Measurements from ENCODE around the gene PHLDA2.

Gene PHLDA2

DNA sequence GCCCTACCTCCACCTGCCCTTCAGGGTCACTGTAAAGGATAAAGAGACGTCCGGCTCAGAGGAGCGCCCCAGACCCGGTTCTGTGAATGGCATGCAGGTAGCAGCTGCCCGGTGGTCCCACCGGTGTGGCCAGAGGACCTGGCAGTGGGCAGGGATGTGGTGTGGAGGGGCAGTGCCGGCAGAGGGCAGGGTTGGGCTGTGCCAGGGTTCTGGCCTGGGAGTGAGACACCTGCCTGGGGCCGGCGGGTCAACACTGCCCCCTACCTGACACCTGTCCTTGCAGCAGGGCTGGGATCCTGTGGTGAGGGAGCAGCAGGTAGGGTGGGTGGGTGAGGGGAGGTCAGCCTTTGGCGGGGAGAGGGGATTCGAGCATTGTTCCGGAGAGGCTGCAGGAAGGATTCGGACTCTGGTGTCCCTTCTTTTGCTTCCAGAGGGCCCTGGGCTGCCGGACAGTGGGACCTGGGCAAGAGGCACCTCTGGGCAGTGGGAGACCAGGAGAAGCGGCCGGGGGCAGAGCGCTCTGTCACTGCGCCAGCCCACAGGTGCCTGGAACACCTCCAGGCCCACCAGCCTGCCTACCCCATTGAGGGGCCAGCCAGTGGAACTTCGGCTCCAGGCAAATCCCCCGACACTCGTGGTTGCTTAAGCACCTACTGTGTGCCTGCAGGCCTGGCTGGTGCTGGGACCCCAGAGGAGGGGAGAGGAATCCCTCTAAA lies 1.6 kb upstream of the PHLDA2 start:
- no peaks in the 10 kb centered on the region for H3K9me3 ChIP-seq
- H3K27me3 ChIP-seq, result peaks cover 68% of the 10 kb centered on the region
- TF ChIP-seq, protein P1, sequence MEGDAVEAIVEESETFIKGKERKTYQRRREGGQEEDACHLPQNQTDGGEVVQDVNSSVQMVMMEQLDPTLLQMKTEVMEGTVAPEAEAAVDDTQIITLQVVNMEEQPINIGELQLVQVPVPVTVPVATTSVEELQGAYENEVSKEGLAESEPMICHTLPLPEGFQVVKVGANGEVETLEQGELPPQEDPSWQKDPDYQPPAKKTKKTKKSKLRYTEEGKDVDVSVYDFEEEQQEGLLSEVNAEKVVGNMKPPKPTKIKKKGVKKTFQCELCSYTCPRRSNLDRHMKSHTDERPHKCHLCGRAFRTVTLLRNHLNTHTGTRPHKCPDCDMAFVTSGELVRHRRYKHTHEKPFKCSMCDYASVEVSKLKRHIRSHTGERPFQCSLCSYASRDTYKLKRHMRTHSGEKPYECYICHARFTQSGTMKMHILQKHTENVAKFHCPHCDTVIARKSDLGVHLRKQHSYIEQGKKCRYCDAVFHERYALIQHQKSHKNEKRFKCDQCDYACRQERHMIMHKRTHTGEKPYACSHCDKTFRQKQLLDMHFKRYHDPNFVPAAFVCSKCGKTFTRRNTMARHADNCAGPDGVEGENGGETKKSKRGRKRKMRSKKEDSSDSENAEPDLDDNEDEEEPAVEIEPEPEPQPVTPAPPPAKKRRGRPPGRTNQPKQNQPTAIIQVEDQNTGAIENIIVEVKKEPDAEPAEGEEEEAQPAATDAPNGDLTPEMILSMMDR (IDR thresholded peaks at IDR 0.05), result peak; percentile 74
- H3K4me3 ChIP-seq (ENCODE audit: low read depth in 1 of 2, low read length in 1 of 2), result peak overlapping the region in 1 of 2 experiments; percentile 52
- peaks cover 28 to 40% of the 10 kb centered on the region in 2 experiments for H3K4me1 ChIP-seq (ENCODE audit: control insufficient read depth in 1 of 2, insufficient read depth in 1 of 2, low read depth in 1 of 2, low read length in 1 of 2)
- H3K27ac ChIP-seq, result no peak overlapping the region
- H3K36me3 ChIP-seq, result no peaks in the 10 kb centered on the region

DNA sequence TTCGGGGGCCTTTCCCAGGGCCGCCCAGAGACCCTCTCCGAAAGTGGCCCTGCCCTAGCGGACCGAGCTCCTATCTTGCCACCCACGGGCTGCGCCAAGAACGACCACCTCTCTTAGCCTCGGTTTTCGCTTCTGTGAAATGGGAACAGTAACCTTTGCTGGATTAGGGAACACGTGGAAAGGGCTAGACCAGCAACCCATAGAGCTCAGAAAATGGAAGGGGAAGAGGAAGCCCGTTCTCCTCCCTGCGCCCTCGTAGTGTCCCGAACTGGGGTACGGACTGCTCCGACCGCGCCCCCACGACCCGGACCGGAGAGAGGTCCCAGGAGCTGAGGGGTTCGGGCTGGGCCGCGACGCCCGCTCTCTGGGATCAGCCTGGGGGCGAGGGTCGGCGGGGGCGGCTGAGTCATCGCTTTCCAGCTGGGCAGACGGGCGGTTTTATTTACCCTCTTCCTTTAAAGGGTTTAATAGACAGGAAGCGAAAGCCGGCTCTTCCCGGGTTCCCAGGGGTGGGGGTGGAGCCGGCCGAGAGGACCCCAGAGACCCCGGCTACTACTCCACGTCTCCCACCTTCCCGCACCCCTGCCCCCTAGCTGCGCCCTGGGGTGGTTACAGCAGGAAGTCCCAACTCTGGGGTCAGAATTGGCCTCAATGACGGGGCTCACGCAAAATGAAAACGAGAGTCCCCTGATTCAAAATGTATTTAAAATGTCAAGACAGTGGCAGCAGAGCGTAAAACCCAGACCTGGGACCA lies 907 bp upstream of the PHLDA2 start:
- no peak overlapping the region for H3K27ac ChIP-seq
- H3K27me3 ChIP-seq, result peaks cover 68% of the 10 kb centered on the region
- peak overlapping the region; percentile 30 to 52 for H3K4me3 ChIP-seq (ENCODE audit: low read depth in 1 of 2, low read length in 1 of 2)
- H3K36me3 ChIP-seq, result no peaks in the 10 kb centered on the region
- TF ChIP-seq, protein P1 (IDR thresholded peaks at IDR 0.05), result no peak
- no peaks in the 10 kb centered on the region for H3K9me3 ChIP-seq
- peaks cover 28 to 40% of the 10 kb centered on the region in 2 experiments for H3K4me1 ChIP-seq (ENCODE audit: control insufficient read depth in 1 of 2, insufficient read depth in 1 of 2, low read depth in 1 of 2, low read length in 1 of 2)

DNA sequence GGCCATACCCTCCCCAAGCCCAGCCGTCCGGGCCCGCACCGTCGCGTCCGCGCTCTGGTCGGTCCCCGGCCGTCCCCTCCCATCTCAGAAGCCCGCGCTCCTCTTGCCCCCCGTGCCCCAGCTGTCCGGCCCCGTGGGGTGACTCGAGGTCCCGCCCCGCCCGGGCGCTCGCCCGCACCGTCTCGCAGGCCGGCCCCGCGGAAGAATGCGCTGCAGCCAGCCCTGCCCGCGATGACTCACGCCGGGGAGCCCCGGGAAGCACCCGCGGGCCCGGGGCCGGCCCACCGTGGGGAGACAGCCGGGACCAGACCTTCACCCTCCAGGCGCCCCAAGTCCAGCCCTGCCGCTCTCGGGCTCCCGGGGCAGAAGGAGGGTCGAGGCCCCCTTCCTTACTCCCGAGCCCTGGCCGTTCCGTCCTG lies 320 bp upstream of the PHLDA2 start:
- no peaks in the 10 kb centered on the region for H3K9me3 ChIP-seq
- H3K36me3 ChIP-seq, result no peaks in the 10 kb centered on the region
- TF ChIP-seq, protein P1 (IDR thresholded peaks at IDR 0.05), result no peak
- H3K4me1 ChIP-seq (ENCODE audit: control insufficient read depth in 1 of 2, insufficient read depth in 1 of 2, low read depth in 1 of 2, low read length in 1 of 2), result peaks cover 28 to 40% of the 10 kb centered on the region in 2 experiments
- no peak overlapping the region for H3K27ac ChIP-seq
- peaks cover 68% of the 10 kb centered on the region for H3K27me3 ChIP-seq
- peak overlapping the region; percentile 30 to 52 for H3K4me3 ChIP-seq (ENCODE audit: low read depth in 1 of 2, low read length in 1 of 2)

DNA sequence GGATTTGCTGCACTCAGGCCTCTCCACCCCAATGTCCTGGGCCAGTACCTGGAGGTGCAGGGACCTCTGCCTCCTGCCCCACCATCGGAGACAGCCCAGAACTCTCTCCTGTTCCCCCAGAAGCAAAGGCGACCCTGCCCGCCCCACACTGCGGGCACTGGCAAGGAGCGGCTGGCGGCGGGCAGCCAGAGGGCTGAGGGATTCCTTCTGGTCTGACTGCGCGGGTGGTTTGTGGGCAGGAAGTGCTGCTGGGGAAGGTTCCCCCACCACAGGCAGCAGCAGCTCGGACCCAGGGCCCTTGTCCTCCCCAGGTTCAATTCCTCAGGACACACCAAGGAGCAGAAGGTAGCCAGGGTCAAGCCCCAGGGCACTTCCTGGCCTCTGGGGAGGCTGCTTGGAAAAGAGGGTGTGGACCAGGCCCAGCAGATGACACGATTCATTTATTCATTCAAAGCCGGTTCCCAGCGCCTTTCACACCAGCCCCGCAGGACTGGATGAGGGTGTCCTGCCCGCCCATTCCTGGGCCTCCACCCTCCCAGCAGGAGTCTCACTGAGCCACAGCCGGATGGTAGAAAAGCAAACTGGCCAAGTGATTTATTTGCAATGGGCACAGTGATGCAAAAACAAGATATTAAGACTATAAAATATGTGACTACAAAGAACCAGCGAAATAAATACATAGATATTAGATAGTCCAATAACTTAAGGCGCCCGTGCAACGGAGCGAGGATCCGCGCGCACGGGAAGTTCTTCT lies 1.2 kb downstream of the PHLDA2 start:
- Histone ChIP-seq H3K27ac (no peak overlapping the region), H3K9me3 (no peaks in the 10 kb centered on the region), H3K4me3 (ENCODE audit: low read depth in 1 of 2, low read length in 1 of 2) (no peak overlapping the region), H3K4me1 (ENCODE audit: control insufficient read depth in 1 of 2, insufficient read depth in 1 of 2, low read depth in 1 of 2, low read length in 1 of 2) (peaks cover 18 to 31% of the 10 kb centered on the region in 2 experiments), H3K27me3 (peaks cover 68% of the 10 kb centered on the region), H3K36me3 (no peaks in the 10 kb centered on the region)
- TF ChIP-seq, protein P1 (IDR thresholded peaks at IDR 0.05), result no peak

DNA sequence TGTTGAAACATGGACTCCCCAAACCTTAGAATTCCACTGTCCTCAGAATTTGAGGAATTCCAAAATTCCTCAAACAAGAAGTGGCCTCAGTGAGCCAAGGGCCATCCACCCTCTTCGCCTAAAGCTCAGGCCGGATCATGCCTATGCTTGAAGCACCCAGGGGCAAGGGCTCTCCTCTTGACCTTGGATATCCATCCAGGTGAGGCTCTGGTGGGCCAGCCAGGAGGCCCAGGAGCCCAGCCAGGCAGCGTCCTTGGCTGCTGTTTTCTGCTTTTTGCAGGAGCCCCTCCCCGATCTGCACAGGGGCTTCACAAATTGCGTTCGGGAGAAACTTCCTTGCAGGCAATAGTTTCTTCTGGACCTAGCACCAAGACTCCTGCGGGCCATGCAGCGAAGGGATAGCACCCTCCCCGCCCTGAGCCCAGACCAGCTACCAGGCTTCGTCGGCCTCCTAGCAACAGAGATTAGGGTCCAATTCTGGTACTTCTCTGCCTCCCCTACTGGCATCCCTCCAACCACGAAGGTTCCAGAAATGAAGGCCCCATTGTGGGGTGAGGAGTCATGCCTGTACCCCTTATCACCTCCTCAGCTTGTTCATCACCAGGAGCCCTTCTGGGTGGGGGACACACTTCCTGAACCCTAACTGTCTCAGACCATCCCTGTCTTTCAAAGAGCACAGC lies 2.0 kb downstream of the PHLDA2 start:
- no peak overlapping the region for H3K4me3 ChIP-seq (ENCODE audit: low read depth in 1 of 2, low read length in 1 of 2)
- no peaks in the 10 kb centered on the region for H3K36me3 ChIP-seq
- H3K27me3 ChIP-seq, result peaks cover 61% of the 10 kb centered on the region
- no peaks in the 10 kb centered on the region for H3K9me3 ChIP-seq
- TF ChIP-seq, protein P1 (IDR thresholded peaks at IDR 0.05), result no peak
- peaks cover 11 to 26% of the 10 kb centered on the region in 2 experiments for H3K4me1 ChIP-seq (ENCODE audit: control insufficient read depth in 1 of 2, insufficient read depth in 1 of 2, low read depth in 1 of 2, low read length in 1 of 2)
- no peak overlapping the region for H3K27ac ChIP-seq

Data from neutrophil (primary cell).